ENCODE results near the gene SACM1L.

The SACM1L gene

GRCh38 chr3:45777746-45778386, 88.7 kb downstream of the SACM1L start:
- H3K4me3 ChIP-seq (replicated peaks; ENCODE audit: low read depth, low read length), result no peak overlapping the region
- TF ChIP-seq CTCF (IDR thresholded peaks at IDR 0.05; ENCODE audit: low read depth, low read length, missing control alignments), result no peak
- no peak for DNase-seq (ENCODE audit: extremely low read depth, low read depth)

- no peak overlapping the region for H3K4me3 ChIP-seq (replicated peaks; ENCODE audit: low read depth, low read length)
Measured at GRCh38 chr3:45778761-45779201, 89.6 kb downstream of the SACM1L start.

GRCh38 chr3:45779746-45780735, 90.8 kb downstream of the SACM1L start:
- no peak for DNase-seq (ENCODE audit: extremely low read depth, low read depth)
- TF ChIP-seq CTCF (IDR thresholded peaks at IDR 0.05; ENCODE audit: low read depth, low read length, missing control alignments), result no peak
- H3K4me3 ChIP-seq (replicated peaks; ENCODE audit: low read depth, low read length), result no peak overlapping the region

More at GRCh38 chr3:45778761-45779201, 89.6 kb downstream of the SACM1L start:
- no peak for TF ChIP-seq CTCF (IDR thresholded peaks at IDR 0.05; ENCODE audit: low read depth, low read length, missing control alignments)
- no peak for DNase-seq (ENCODE audit: extremely low read depth, low read depth)

- H3K4me3 ChIP-seq (replicated peaks; ENCODE audit: low read depth, low read length), result no peak overlapping the region
- no peak for DNase-seq (ENCODE audit: extremely low read depth, low read depth)
- TF ChIP-seq CTCF (IDR thresholded peaks at IDR 0.05; ENCODE audit: low read depth, low read length, missing control alignments), result no peak
Measured at GRCh38 chr3:45781271-45781670, 92.1 kb downstream of the SACM1L start.

GRCh38 chr3:45781841-45782240, 92.6 kb downstream of the SACM1L start:
- no peak for TF ChIP-seq CTCF (IDR thresholded peaks at IDR 0.05; ENCODE audit: low read depth, low read length, missing control alignments)
- no peak for DNase-seq (ENCODE audit: extremely low read depth, low read depth)
- H3K4me3 ChIP-seq (replicated peaks; ENCODE audit: low read depth, low read length), result no peak overlapping the region

GRCh38 chr3:45782381-45782780, 93.2 kb downstream of the SACM1L start:
- TF ChIP-seq CTCF (IDR thresholded peaks at IDR 0.05; ENCODE audit: low read depth, low read length, missing control alignments), result no peak
- H3K4me3 ChIP-seq (replicated peaks; ENCODE audit: low read depth, low read length), result no peak overlapping the region
- DNase-seq (ENCODE audit: extremely low read depth, low read depth), result no peak
